Measurements from ENCODE around the gene KIZ.
A peak's percentile ranks its signal among the peaks of the same experiment; 100 is the strongest.

Gene KIZ

DNA sequence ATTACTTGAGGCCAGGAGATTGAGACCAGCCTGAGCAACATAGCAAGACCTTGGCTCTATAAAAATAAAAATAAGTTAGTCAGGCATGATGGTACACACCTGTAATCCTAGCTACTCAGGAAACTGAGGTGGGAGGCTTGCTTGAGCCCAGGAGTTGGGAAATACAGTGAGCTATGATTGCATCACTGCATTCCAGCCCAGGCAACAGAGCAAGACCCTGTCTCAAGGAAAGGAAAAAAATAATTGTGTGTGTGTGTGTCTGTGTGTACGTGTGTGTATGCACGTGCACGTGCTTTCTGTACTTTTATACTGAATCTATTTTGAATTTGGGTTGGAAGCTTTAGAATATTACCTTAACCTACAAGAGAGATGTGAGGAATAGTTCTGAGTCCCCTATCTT, 58.9 kb downstream of the KIZ start:
- Histone ChIP-seq H3K9me3 (replicated peaks in 1 of 2; ENCODE audit: control insufficient read depth in 2 of 2, insufficient read depth in 1 of 2, low read depth in 1 of 2, low read length in 2 of 2) (no peaks in the 10 kb centered on the region), H3K27ac (replicated peaks; ENCODE audit: low read length) (no peak overlapping the region), H3K27me3 (ENCODE audit: control insufficient read depth in 3 of 3, insufficient read depth in 3 of 3, low read depth in 1 of 3, low read length in 3 of 3) (no peaks in the 10 kb centered on the region), H2AFZ (ENCODE audit: low read length) (no peak overlapping the region), H2BK5ac (ENCODE audit: low read length) (no peak overlapping the region), H3K79me1 (ENCODE audit: low read depth, low read length) (no peaks in the 10 kb centered on the region), H3K4me2 (ENCODE audit: insufficient read depth, low read length, poor library complexity, severe bottlenecking) (no peak overlapping the region), H4K8ac (ENCODE audit: low read depth, low read length) (no peak overlapping the region), H2BK120ac (ENCODE audit: low read depth, low read length) (no peak overlapping the region), H3K4me3 (ENCODE audit: low read length in 2 of 2) (no peak overlapping the region), H3K4ac (ENCODE audit: low read length) (no peak overlapping the region), H3K14ac (ENCODE audit: low read length) (no peak overlapping the region), H2BK15ac (ENCODE audit: low read length) (no peak overlapping the region), H2AK5ac (ENCODE audit: low read depth, low read length) (no peak overlapping the region), H3K36me3 (replicated peaks in 1 of 2; ENCODE audit: control insufficient read depth in 2 of 2, insufficient read depth in 2 of 2, low read length in 2 of 2) (no peaks in the 10 kb centered on the region), H4K91ac (ENCODE audit: low read depth, low read length, poor library complexity) (no peak overlapping the region), H3K9ac (ENCODE audit: low read depth, low read length, poor library complexity) (no peak overlapping the region), H3K23ac (ENCODE audit: low read depth, low read length, poor library complexity) (no peak overlapping the region), H3K18ac (ENCODE audit: low read length) (no peak overlapping the region), H2BK12ac (ENCODE audit: low read length) (no peak overlapping the region), H3K4me1 (ENCODE audit: control insufficient read depth in 2 of 2, insufficient read depth in 1 of 2, low read depth in 1 of 2, low read length in 2 of 2) (peaks cover 5 to 7% of the 10 kb centered on the region in 2 donors)
- WGBS, 2 donors (ENCODE audit: extremely low coverage in 2 of 2, insufficient read length in 2 of 2, insufficient replicate concordance in 1 of 2): no CpG with 5 or more reads among the region's 3 CpGs
- DNase-seq (ENCODE audit: low spot score): no peak

DNA sequence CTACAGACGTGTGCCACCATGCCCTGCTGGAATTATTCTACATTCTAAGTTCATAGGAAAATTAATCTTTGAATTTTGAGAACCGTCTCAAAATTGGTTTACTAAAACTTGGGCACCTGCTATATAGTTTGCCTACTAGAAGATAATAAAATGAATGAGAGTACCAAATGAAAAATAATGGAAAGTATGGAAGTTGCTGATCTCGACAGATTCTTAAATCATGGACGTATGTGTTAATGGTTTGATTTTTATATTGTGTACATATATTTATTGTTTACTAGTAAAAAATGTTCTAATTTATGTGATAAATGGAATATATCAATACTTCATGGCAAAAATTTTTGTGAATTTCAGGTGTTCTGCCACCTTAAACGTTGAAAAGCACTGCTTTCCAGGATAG, 60.0 kb downstream of the KIZ start:
- H2BK15ac ChIP-seq (ENCODE audit: low read length): no peak overlapping the region
- no peaks in the 10 kb centered on the region for H3K36me3 ChIP-seq (replicated peaks in 1 of 2; ENCODE audit: control insufficient read depth in 2 of 2, insufficient read depth in 2 of 2, low read length in 2 of 2)
- H3K9me3 ChIP-seq (replicated peaks in 1 of 2; ENCODE audit: control insufficient read depth in 2 of 2, insufficient read depth in 1 of 2, low read depth in 1 of 2, low read length in 2 of 2): no peaks in the 10 kb centered on the region
- no peak overlapping the region for H3K4me2 ChIP-seq (ENCODE audit: insufficient read depth, low read length, poor library complexity, severe bottlenecking)
- no peak overlapping the region for H3K23ac ChIP-seq (ENCODE audit: low read depth, low read length, poor library complexity)
- no peak overlapping the region for H3K4me3 ChIP-seq (ENCODE audit: low read length in 2 of 2)
- H3K27me3 ChIP-seq (ENCODE audit: control insufficient read depth in 3 of 3, insufficient read depth in 3 of 3, low read depth in 1 of 3, low read length in 3 of 3): no peaks in the 10 kb centered on the region
- H3K27ac ChIP-seq (replicated peaks; ENCODE audit: low read length): no peak overlapping the region
- H2AK5ac ChIP-seq (ENCODE audit: low read depth, low read length): no peak overlapping the region
- H2BK12ac ChIP-seq (ENCODE audit: low read length): no peak overlapping the region
- H2BK120ac ChIP-seq (ENCODE audit: low read depth, low read length): no peak overlapping the region
- no peak overlapping the region for H4K91ac ChIP-seq (ENCODE audit: low read depth, low read length, poor library complexity)
- no peak for DNase-seq (ENCODE audit: low spot score)
- no peak overlapping the region for H2AFZ ChIP-seq (ENCODE audit: low read length)
- H2BK5ac ChIP-seq (ENCODE audit: low read length): no peak overlapping the region
- no peak overlapping the region for H3K14ac ChIP-seq (ENCODE audit: low read length)
- no peak overlapping the region for H3K9ac ChIP-seq (ENCODE audit: low read depth, low read length, poor library complexity)
- WGBS, 2 donors (ENCODE audit: extremely low coverage in 2 of 2, insufficient read length in 2 of 2, insufficient replicate concordance in 1 of 2): no CpG with 5 or more reads among the region's 5 CpGs
- peaks cover 10 to 14% of the 10 kb centered on the region in 2 donors for H3K4me1 ChIP-seq (ENCODE audit: control insufficient read depth in 2 of 2, insufficient read depth in 1 of 2, low read depth in 1 of 2, low read length in 2 of 2)
- H3K18ac ChIP-seq (ENCODE audit: low read length): no peak overlapping the region
- no peaks in the 10 kb centered on the region for H3K79me1 ChIP-seq (ENCODE audit: low read depth, low read length)
- no peak overlapping the region for H4K8ac ChIP-seq (ENCODE audit: low read depth, low read length)
- H3K4ac ChIP-seq (ENCODE audit: low read length): no peak overlapping the region

DNA sequence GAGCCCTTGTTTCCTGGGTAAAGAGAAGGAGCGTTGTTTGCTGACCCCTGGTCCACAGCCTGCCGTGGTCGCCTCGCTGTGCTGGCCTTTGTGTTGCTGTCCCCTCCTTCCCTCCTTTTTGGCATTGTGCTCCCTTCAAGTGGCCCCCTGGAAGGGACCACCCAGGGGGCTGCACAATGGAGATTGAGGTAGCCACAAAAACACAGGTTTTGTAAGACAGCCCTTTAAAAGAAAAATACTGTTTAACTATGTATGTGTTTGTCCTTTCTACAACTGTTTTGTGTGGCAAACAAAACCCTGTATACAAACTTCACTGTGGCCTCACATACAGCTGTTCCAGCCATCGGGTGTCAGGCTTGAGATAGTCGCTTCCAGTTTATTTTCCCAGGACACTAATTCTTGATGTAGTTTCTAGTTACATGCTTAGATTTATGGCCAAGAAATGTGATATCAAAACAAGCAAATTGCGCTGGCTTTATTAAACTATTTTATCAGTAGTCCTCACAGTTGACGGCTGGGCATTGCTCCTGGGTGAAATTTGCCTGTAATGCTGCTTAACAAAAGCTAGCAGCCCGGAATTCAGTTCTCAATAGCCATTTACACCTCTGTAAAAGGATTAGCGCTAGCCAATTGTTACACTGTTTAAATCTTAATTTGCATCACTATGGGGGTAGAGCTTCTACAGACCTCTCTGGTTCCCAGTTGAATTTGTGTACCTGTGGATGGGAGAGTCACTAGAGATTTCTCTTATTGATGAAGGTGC, 64.1 kb downstream of the KIZ start:
- Histone ChIP-seq H3K27ac (replicated peaks; ENCODE audit: low read length) (peak overlapping the region; percentile 66), H3K79me1 (ENCODE audit: low read depth, low read length) (no peaks in the 10 kb centered on the region), H3K4me3 (ENCODE audit: low read length in 2 of 2) (no peak overlapping the region), H3K27me3 (ENCODE audit: control insufficient read depth in 3 of 3, insufficient read depth in 3 of 3, low read depth in 1 of 3, low read length in 3 of 3) (no peaks in the 10 kb centered on the region), H3K18ac (ENCODE audit: low read length) (no peak overlapping the region), H2BK15ac (ENCODE audit: low read length) (no peak overlapping the region), H3K4me1 (ENCODE audit: control insufficient read depth in 2 of 2, insufficient read depth in 1 of 2, low read depth in 1 of 2, low read length in 2 of 2) (peaks cover 17 to 29% of the 10 kb centered on the region in 2 donors), H2AK5ac (ENCODE audit: low read depth, low read length) (no peak overlapping the region), H3K4ac (ENCODE audit: low read length) (no peak overlapping the region), H2AFZ (ENCODE audit: low read length) (peak overlapping the region; percentile 21), H3K9ac (ENCODE audit: low read depth, low read length, poor library complexity) (no peak overlapping the region), H4K91ac (ENCODE audit: low read depth, low read length, poor library complexity) (no peak overlapping the region), H2BK12ac (ENCODE audit: low read length) (no peak overlapping the region), H2BK5ac (ENCODE audit: low read length) (no peak overlapping the region), H3K23ac (ENCODE audit: low read depth, low read length, poor library complexity) (no peak overlapping the region), H3K4me2 (ENCODE audit: insufficient read depth, low read length, poor library complexity, severe bottlenecking) (peak overlapping the region; percentile 33), H4K8ac (ENCODE audit: low read depth, low read length) (no peak overlapping the region), H2BK120ac (ENCODE audit: low read depth, low read length) (no peak overlapping the region), H3K14ac (ENCODE audit: low read length) (no peak overlapping the region), H3K9me3 (replicated peaks in 1 of 2; ENCODE audit: control insufficient read depth in 2 of 2, insufficient read depth in 1 of 2, low read depth in 1 of 2, low read length in 2 of 2) (no peaks in the 10 kb centered on the region), H3K36me3 (replicated peaks in 1 of 2; ENCODE audit: control insufficient read depth in 2 of 2, insufficient read depth in 2 of 2, low read length in 2 of 2) (no peaks in the 10 kb centered on the region)
- WGBS, 2 donors (ENCODE audit: extremely low coverage in 2 of 2, insufficient read length in 2 of 2, insufficient replicate concordance in 1 of 2): no CpG with 5 or more reads among the region's 10 CpGs
- peak; percentile 78 for DNase-seq (ENCODE audit: low spot score)

DNA sequence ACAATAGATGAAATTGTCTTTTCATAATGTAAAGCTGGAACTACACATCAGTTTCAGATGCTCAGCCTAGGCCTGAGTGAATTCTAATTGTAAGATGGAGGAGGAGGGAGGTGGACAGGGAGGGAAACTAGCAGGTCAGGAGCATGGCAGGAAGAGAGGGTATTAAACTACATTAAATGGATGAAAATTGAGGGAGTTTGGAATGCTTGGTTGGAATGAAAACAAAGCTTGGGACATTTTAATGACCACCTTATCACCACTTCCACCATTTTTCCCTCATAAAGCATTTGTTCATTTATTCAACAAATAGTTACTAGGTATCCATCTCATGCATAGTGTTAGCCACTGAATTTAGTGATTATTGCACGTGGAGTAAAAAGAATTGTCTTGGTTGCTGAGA, 65.0 kb downstream of the KIZ start:
- Histone ChIP-seq H3K27me3 (ENCODE audit: control insufficient read depth in 3 of 3, insufficient read depth in 3 of 3, low read depth in 1 of 3, low read length in 3 of 3) (no peaks in the 10 kb centered on the region), H2BK12ac (ENCODE audit: low read length) (no peak overlapping the region), H3K18ac (ENCODE audit: low read length) (no peak overlapping the region), H3K36me3 (replicated peaks in 1 of 2; ENCODE audit: control insufficient read depth in 2 of 2, insufficient read depth in 2 of 2, low read length in 2 of 2) (no peaks in the 10 kb centered on the region), H3K4me2 (ENCODE audit: insufficient read depth, low read length, poor library complexity, severe bottlenecking) (no peak overlapping the region), H3K23ac (ENCODE audit: low read depth, low read length, poor library complexity) (no peak overlapping the region), H3K27ac (replicated peaks; ENCODE audit: low read length) (no peak overlapping the region), H2BK5ac (ENCODE audit: low read length) (no peak overlapping the region), H3K79me1 (ENCODE audit: low read depth, low read length) (no peaks in the 10 kb centered on the region), H3K4ac (ENCODE audit: low read length) (no peak overlapping the region), H3K9me3 (replicated peaks in 1 of 2; ENCODE audit: control insufficient read depth in 2 of 2, insufficient read depth in 1 of 2, low read depth in 1 of 2, low read length in 2 of 2) (no peaks in the 10 kb centered on the region), H2AK5ac (ENCODE audit: low read depth, low read length) (no peak overlapping the region), H3K9ac (ENCODE audit: low read depth, low read length, poor library complexity) (no peak overlapping the region), H2BK15ac (ENCODE audit: low read length) (no peak overlapping the region), H3K14ac (ENCODE audit: low read length) (no peak overlapping the region), H3K4me1 (ENCODE audit: control insufficient read depth in 2 of 2, insufficient read depth in 1 of 2, low read depth in 1 of 2, low read length in 2 of 2) (peaks cover 17 to 29% of the 10 kb centered on the region in 2 donors), H4K91ac (ENCODE audit: low read depth, low read length, poor library complexity) (no peak overlapping the region), H2AFZ (ENCODE audit: low read length) (no peak overlapping the region), H3K4me3 (ENCODE audit: low read length in 2 of 2) (no peak overlapping the region), H4K8ac (ENCODE audit: low read depth, low read length) (no peak overlapping the region), H2BK120ac (ENCODE audit: low read depth, low read length) (no peak overlapping the region)
- no CpG with 5 or more reads among the region's 1 CpG for WGBS, 2 donors (ENCODE audit: extremely low coverage in 2 of 2, insufficient read length in 2 of 2, insufficient replicate concordance in 1 of 2)
- no peak for DNase-seq (ENCODE audit: low spot score)
